K562 (cell line): ENCODE results near the gene IMP4. TPM values are rescaled to one million over a fixed set of nuclear protein-coding genes. Genes with fewer than 3 reads are reported as not detected.

Experiments
- ARID3A ChIP-seq: IDR thresholded peaks from 2 replicates; pipeline ENCODE4 v1.6.1; 2012; ENCODE audit warnings: low read depth, low read length, improper control_type of control experiment, borderline replicate concordance
- EWSR1 ChIP-seq: fragments of 450-650 bp; IDR thresholded peaks from 2 replicates; pipeline ENCODE4 v1.6.1; 2018; ENCODE audit warnings: borderline replicate concordance, mild to moderate bottlenecking, low read depth, moderate library complexity; ENCODE audit not compliant: partially characterized antibody
- GABPA ChIP-seq: fragments of 200-800 bp; sonication (Bioruptor generic); conservative IDR thresholded peaks from 2 replicates; pipeline ENCODE4 v1.6.1; 2016; ENCODE audit warnings: low read depth, missing genetic modification characterization, missing compliant biosample characterization
- HMBOX1 ChIP-seq: sonication (generic); IDR thresholded peaks from 2 replicates; pipeline ENCODE4 v1.6.1; 2016
- HMGN3 ChIP-seq: IDR thresholded peaks from 2 replicates; pipeline ENCODE4 v1.6.1; 2011; ENCODE audit warnings: borderline replicate concordance, low read depth, mild to moderate bottlenecking, mixed read lengths, low read length; ENCODE audit not compliant: insufficient read length; ENCODE audit errors: extremely low read depth
- NCOA1 ChIP-seq: fragments of 450-650 bp; IDR thresholded peaks from 2 replicates; pipeline ENCODE4 v1.6.1; 2016; ENCODE audit warnings: low read depth
- NFATC3 ChIP-seq: fragments of 450-650 bp; IDR thresholded peaks from 2 replicates; pipeline ENCODE4 v1.6.1; 2017; ENCODE audit warnings: mild to moderate bottlenecking
- POLR2G ChIP-seq: fragments of 200-400 bp; formaldehyde crosslinking; IDR thresholded peaks from 2 replicates; pipeline ENCODE4 v1.6.1; 2017; ENCODE audit warnings: low read depth, mild to moderate bottlenecking, antibody characterized with exemption, low read length, moderate library complexity
- RREB1 ChIP-seq: fragments of 250-450 bp; sonication (Bioruptor Pico); IDR thresholded peaks from 2 replicates; pipeline ENCODE4 v1.4.0; 2020
- SAP30 ChIP-seq: fragments of 200-600 bp; sonication (generic); IDR thresholded peaks from 2 replicates; pipeline ENCODE4 v1.6.1; 2012; ENCODE audit warnings: borderline replicate concordance, low read depth, mild to moderate bottlenecking, moderate library complexity, low read length, control low read depth, inconsistent platforms; ENCODE audit not compliant: insufficient read depth, poor library complexity, severe bottlenecking
- ZBTB5 ChIP-seq: fragments of 450-650 bp; IDR thresholded peaks from 2 replicates; pipeline ENCODE4 v1.6.1; 2017; ENCODE audit warnings: antibody characterized with exemption
- ZBTB7A ChIP-seq: IDR thresholded peaks from 2 replicates; pipeline ENCODE4 v1.6.1; 2011; ENCODE audit warnings: low read depth, mild to moderate bottlenecking, low read length, moderate library complexity, borderline replicate concordance; ENCODE audit not compliant: control insufficient read depth
- ZC3H4 ChIP-seq: sonication (generic); formaldehyde crosslinking; IDR thresholded peaks from 2 replicates; pipeline ENCODE4 v1.9.0; 2021; ENCODE audit warnings: missing genetic modification reagents, borderline replicate concordance
- ZNF224 ChIP-seq: sonication (generic); formaldehyde crosslinking; IDR thresholded peaks from 2 replicates; pipeline ENCODE4 v1.8.0; 2022; ENCODE audit warnings: mild to moderate bottlenecking, missing genetic modification reagents
- ZNF75A ChIP-seq: fragments of 450-650 bp; formaldehyde crosslinking; IDR thresholded peaks from 2 replicates; pipeline ENCODE4 v1.4.0; 2020; ENCODE audit warnings: mild to moderate bottlenecking
- polyA plus RNA-seq, 8 experiments: library from polyadenylated mRNA; depleted of rRNA in 4 of 8; stranded (reverse) in 5 of 8; unstranded in 3 of 8; fragments of >200 nt; fragmentation: Nextera tagmentation in 2 of 8; fragmentation: Illumina TruSeq in 1 of 8; extraction: Ambion mirVana in 2 of 8; extraction: Trizol in 1 of 8; gene quantifications; 2 replicates each; pipeline versions ENCODE4 v1.2.1 to v1.2.3, GENCODE V29; 2011 to 2014; ENCODE audit warnings: inconsistent platforms in 1 of 8, missing spikeins in 1 of 8
- total RNA-seq, 7 experiments: library from RNA; depleted of rRNA in 6 of 7; stranded (reverse); fragments of >200 nt in 6 of 7; fragmentation: Illumina TruSeq in 2 of 7; extraction: Trizol in 2 of 7; gene quantifications; 2 replicates each; pipeline versions ENCODE4 v1.2.1 to v1.2.3, GENCODE V29; 2011 to 2021; ENCODE audit warnings: low replicate concordance in 1 of 7

IMP4 gene
- total and polyA plus RNA-seq, 9 of the 15 experiments (the other 6 are each of a cell fraction or from before 2014, with no cell fraction given), result 35.4 to 209 (median 100.0) TPM

- TF ChIP-seq GABPA (tag) (0 out of 2 replicates have a peak, but pooled peaks have one; percentile 43), ZNF75A (no peak), NFATC3 (no peak), ZBTB5 (no peak), RREB1 (CRISPR knock-in tag) (0 out of 2 replicates have a peak, but pooled peaks have one; percentile 17), ZNF224 (CRISPR knock-in tag) (no peak), HMBOX1 (no peak), ZC3H4 (CRISPR knock-in tag) (no peak), ZBTB7A (peak; percentile 64; the same call in 1 of the 2 replicates), SAP30 (peak; percentile 7), EWSR1 (no peak), NCOA1 (no peak; the same call in 1 of the 2 replicates), HMGN3 (peak; percentile 85), ARID3A (no peak), POLR2G (peak; percentile 96)
Measured at GRCh38 chr2:130355578-130356431, 13.1 kb downstream of the IMP4 start, which contains the start of gene PTPN18 (continued).
